HL-60 (cell line): Measurements from ENCODE around the gene ZMYND8.

Experiments
- DNase-seq, 2 experiments: peaks; one replicate each; pipeline ENCODE4 v3.0.0-alpha.2; 2010 to 2020; ENCODE audit warnings: low read depth in 1 of 2, low spot score in 1 of 2
- H3K27ac ChIP-seq: fragments of 250-450 bp; sonication (Bioruptor Pico); replicated peaks from 2 replicates; pipeline ENCODE4 v1.5.1; 2020; ENCODE audit warnings: mild to moderate bottlenecking, moderate library complexity
- H3K27me3 ChIP-seq: fragments of 250-450 bp; sonication (Bioruptor Pico); 2 replicates; pipeline ENCODE4 v1.5.1; 2021; ENCODE audit warnings: mild to moderate bottlenecking, moderate library complexity; ENCODE audit not compliant: insufficient read depth, poor library complexity, severe bottlenecking
- H3K4me3 ChIP-seq: replicated peaks from 2 replicates; pipeline ENCODE4 v1.5.1; 2011; ENCODE audit warnings: mild to moderate bottlenecking, control low read depth, low read length; ENCODE audit not compliant: insufficient read depth
- CTCF ChIP-seq: IDR thresholded peaks from one replicate; pipeline ENCODE4 v1.5.1; 2011; ENCODE audit warnings: low read length, control low read depth, inconsistent platforms; ENCODE audit not compliant: insufficient read depth
- GABPA ChIP-seq: IDR thresholded peaks from 2 replicates; pipeline ENCODE4 v1.6.1; 2012; ENCODE audit warnings: low read depth
- POLR2AphosphoS5 ChIP-seq: IDR thresholded peaks from 2 replicates; pipeline ENCODE4 v1.6.1; 2012; ENCODE audit warnings: low read depth
- REST ChIP-seq: IDR thresholded peaks from 2 replicates; pipeline ENCODE4 v1.6.1; 2012; ENCODE audit warnings: low read depth; ENCODE audit not compliant: insufficient replicate concordance
- SPI1 ChIP-seq: IDR thresholded peaks from 2 replicates; pipeline ENCODE4 v1.6.1; 2012; ENCODE audit warnings: low read depth, mild to moderate bottlenecking, borderline replicate concordance

ZMYND8 gene

GRCh38 chr20:47360297-47361056 lies 4.0 kb upstream of the ZMYND8 start:
- DNase-seq: peak in 1 of 2 experiments; percentile 62
- TF ChIP-seq SPI1 (no peak), POLR2AphosphoS5 (peak; percentile 64; the same call in 1 of the 2 replicates), CTCF (no peak), REST (no peak), GABPA (no peak)
- H3K4me3 ChIP-seq: no peak overlapping the region; the same call in 1 of the 2 replicates
- peak overlapping the region; percentile 100 for H3K27ac ChIP-seq
- no peaks in the 10 kb centered on the region for H3K27me3 ChIP-seq

GRCh38 chr20:47359530-47360296 lies 3.2 kb upstream of the ZMYND8 start:
- no peak overlapping the region for H3K4me3 ChIP-seq
- DNase-seq: no peak
- TF ChIP-seq POLR2AphosphoS5: no peak
- no peak for TF ChIP-seq GABPA
- no peak for TF ChIP-seq SPI1
- TF ChIP-seq REST: no peak
- no peak for TF ChIP-seq CTCF

GRCh38 chr20:47358672-47359529 lies 2.4 kb upstream of the ZMYND8 start:
- no peak overlapping the region for H3K4me3 ChIP-seq
- peak; percentile 72 to 75 for DNase-seq
- H3K27me3 ChIP-seq: no peaks in the 10 kb centered on the region
- peak overlapping the region; percentile 100 for H3K27ac ChIP-seq
- TF ChIP-seq SPI1: no peak
- no peak for TF ChIP-seq GABPA
- no peak for TF ChIP-seq CTCF
- TF ChIP-seq POLR2AphosphoS5: peak; percentile 30; the same call in 1 of the 2 replicates
- no peak for TF ChIP-seq REST

More at GRCh38 chr20:47359530-47360296, 3.2 kb upstream of the ZMYND8 start:
- peak overlapping the region; percentile 100 for H3K27ac ChIP-seq
- H3K27me3 ChIP-seq: no peaks in the 10 kb centered on the region
